DMS 273 (cell line): Measurements from ENCODE around the gene MSH5.
"Not testable (repeated sequence)": the region's sequence is repeated elsewhere in the genome, so short reads cannot be mapped to it uniquely, and the experiment has no call there.

Source experiments
- DNase-seq: peaks from one replicate; lab custom pipeline; 2025; ENCODE audit not compliant: unreplicated experiment; lab: John Stamatoyannopoulos, UW

The MSH5 gene

GRCh38 chr6:31799781-31800180 lies 60.0 kb downstream of the MSH5 start:
- no peak for DNase-seq

GRCh38 chr6:31801031-31801927 lies 61.5 kb downstream of the MSH5 start:
- not testable (repeated sequence) for DNase-seq

- no peak for DNase-seq
Observed at GRCh38 chr6:31805939-31806469, 66.2 kb downstream of the MSH5 start.

GRCh38 chr6:31806470-31807272 lies 66.9 kb downstream of the MSH5 start, which contains the start of gene LSM2:
Gene LSM2 (minus strand): TSS chr6:31806966. CDS start chr6:31806757, 209 bp downstream.
- DNase-seq: peak; percentile 98

GRCh38 chr6:31808599-31808998 lies 68.8 kb downstream of the MSH5 start:
- not testable (repeated sequence) for DNase-seq

- DNase-seq: no peak
Observed at GRCh38 chr6:31811645-31812044, 71.8 kb downstream of the MSH5 start.
